ENCODE measurements around the gene ART3. TPM values are rescaled to one million over a fixed set of nuclear protein-coding genes. Genes with fewer than 3 reads are reported as not detected.

The ART3 gene
- total and polyA plus RNA-seq, 5 experiments from 2014 or later, result not detected

Other genes starting within 250 kb of the ART3 start
- gene PPEF2, start 172.3 kb upstream of the ART3 start, total RNA-seq, result 1 to 10 TPM; 1.6 to 1.8 TPM
- not detected for gene PPEF2, start 172.3 kb upstream of the ART3 start, polyA plus RNA-seq
- gene NAAA, start 133.7 kb upstream of the ART3 start, total RNA-seq, result 10 to 100 TPM; 81.0 to 82.4 TPM
- 10 to 100 TPM; 63.1 to 87.9 (median 63.4) TPM for gene NAAA, start 133.7 kb upstream of the ART3 start, polyA plus RNA-seq
- gene SDAD1, start 83.8 kb upstream of the ART3 start, total RNA-seq, result 10 to 100 TPM; 55.5 to 66.0 TPM
- gene SDAD1, start 83.8 kb upstream of the ART3 start, polyA plus RNA-seq, result 10 to 100 TPM; 71.7 to 91.9 (median 78.3) TPM
- gene CXCL9, start 67.2 kb upstream of the ART3 start, total RNA-seq, result not detected
- gene CXCL9, start 67.2 kb upstream of the ART3 start, polyA plus RNA-seq, result not detected
- gene CXCL10, start 51.2 kb upstream of the ART3 start, total RNA-seq, result not detected
- gene CXCL10, start 51.2 kb upstream of the ART3 start, polyA plus RNA-seq, result not detected
- not detected for gene CXCL11, start 38.6 kb upstream of the ART3 start, total RNA-seq
- gene CXCL11, start 38.6 kb upstream of the ART3 start, polyA plus RNA-seq, result not detected
- 10 to 100 TPM; 50.8 to 59.9 TPM for gene NUP54, start 73.7 kb downstream of the ART3 start, total RNA-seq
- 10 to 100 TPM; 36.8 to 40.0 (median 37.8) TPM for gene NUP54, start 73.7 kb downstream of the ART3 start, polyA plus RNA-seq
- 10 to 100 TPM; 23.2 to 25.8 TPM for gene SCARB2, start 139.1 kb downstream of the ART3 start, total RNA-seq
- gene SCARB2, start 139.1 kb downstream of the ART3 start, polyA plus RNA-seq, result 10 to 100 TPM; 11.0 to 14.3 (median 14.0) TPM
- 1 to 10 TPM in 1 of 2 experiments, under 1 TPM in 1; 0.60 to 1.3 TPM for gene FAM47E, start 177.0 kb downstream of the ART3 start, total RNA-seq
- under 1 TPM in 1 of 3 donors, not detected in 2; 0.64 TPM for gene FAM47E, start 177.0 kb downstream of the ART3 start, polyA plus RNA-seq
- under 1 TPM; 0.38 to 0.49 TPM for gene STBD1, start 232.0 kb downstream of the ART3 start, total RNA-seq
- under 1 TPM; 0.16 to 0.66 (median 0.19) TPM for gene STBD1, start 232.0 kb downstream of the ART3 start, polyA plus RNA-seq